Keratinocyte (primary cell): ENCODE data around the gene RBBP8. TPM values are rescaled to one million over a fixed set of nuclear protein-coding genes. Genes with fewer than 3 reads are reported as not detected.

ENCODE experiments used
- DNase-seq: peaks from one replicate; pipeline ENCODE4 v3.0.0-alpha.2; 2011; ENCODE audit warnings: low read depth, missing footprints, low spot score
- FAIRE-seq: peaks from 2 replicates; lab custom pipeline; 2011; peaks lifted over from hg19 to GRCh38; lab: Jason Lieb, UNC
- H2AFZ ChIP-seq: 2 replicates; pipeline ENCODE4 v1.6.0; 2012; ENCODE audit warnings: low read length, control low read depth, inconsistent platforms; ENCODE audit not compliant: control insufficient read depth
- H3K27ac ChIP-seq: 2 replicates; pipeline ENCODE4 v1.5.1; 2011; ENCODE audit warnings: low read length; ENCODE audit not compliant: control insufficient read depth, insufficient read depth
- H3K27me3 ChIP-seq: 3 replicates; pipeline ENCODE4 v1.6.0; 2011; ENCODE audit warnings: low read length; ENCODE audit not compliant: control insufficient read depth, insufficient read depth; ENCODE audit errors: extremely low read depth
- H3K36me3 ChIP-seq, 2 experiments: 2 replicates in 1 of 2; 3 replicates in 1 of 2; pipeline ENCODE4 v1.5.1; 2011; ENCODE audit warnings: low read length in 2 of 2, mild to moderate bottlenecking in 1 of 2; ENCODE audit not compliant: control insufficient read depth in 2 of 2, insufficient read depth in 2 of 2; ENCODE audit errors: extremely low read depth in 1 of 2
- H3K4me1 ChIP-seq: 3 replicates; pipeline ENCODE4 v1.5.1; 2011; ENCODE audit warnings: low read length; ENCODE audit not compliant: control insufficient read depth, insufficient read depth; ENCODE audit errors: extremely low read depth
- H3K4me2 ChIP-seq: 3 replicates; pipeline ENCODE4 v1.6.0; 2011; ENCODE audit warnings: low read depth, low read length; ENCODE audit not compliant: control insufficient read depth, insufficient read depth; ENCODE audit errors: extremely low read depth
- H3K4me3 ChIP-seq, 3 experiments: fragments of 200-600 bp in 1 of 3; sonication (generic) in 1 of 3; 2 replicates in 2 of 3; 3 replicates in 1 of 3; pipeline ENCODE4 v1.5.1; 2011 to 2016; ENCODE audit warnings: low read length in 3 of 3, mild to moderate bottlenecking in 3 of 3, control low read depth in 2 of 3, inconsistent platforms in 1 of 3, low read depth in 1 of 3, mixed read lengths in 1 of 3, mixed run types in 1 of 3, moderate library complexity in 1 of 3; ENCODE audit not compliant: control insufficient read depth in 2 of 3, insufficient read depth in 2 of 3; ENCODE audit errors: extremely low read depth in 1 of 3
- H3K79me2 ChIP-seq: 2 replicates; pipeline ENCODE4 v1.6.0; 2012; ENCODE audit warnings: low read length; ENCODE audit not compliant: control insufficient read depth, insufficient read depth
- H3K9ac ChIP-seq: 3 replicates; pipeline ENCODE4 v1.6.0; 2011; ENCODE audit warnings: low read length; ENCODE audit not compliant: control insufficient read depth, insufficient read depth; ENCODE audit errors: extremely low read depth
- H3K9me1 ChIP-seq: 3 replicates; pipeline ENCODE4 v1.6.0; 2011; ENCODE audit warnings: low read length; ENCODE audit not compliant: control insufficient read depth, insufficient read depth; ENCODE audit errors: extremely low read depth
- H3K9me3 ChIP-seq: 2 replicates; pipeline ENCODE4 v1.5.1; 2012; ENCODE audit warnings: low read depth, low read length; ENCODE audit not compliant: control insufficient read depth
- H4K20me1 ChIP-seq: 3 replicates; pipeline ENCODE4 v1.6.0; 2011; ENCODE audit warnings: low read length; ENCODE audit not compliant: control insufficient read depth, insufficient read depth; ENCODE audit errors: extremely low read depth
- CTCF ChIP-seq, 3 experiments: IDR thresholded peaks in 1 of 3; conservative IDR thresholded peaks in 1 of 3; optimal IDR thresholded peaks in 1 of 3; 2 replicates in 2 of 3; 3 replicates in 1 of 3; pipeline versions ENCODE3 to v1.5.1; 2011; ENCODE audit warnings: low read length in 3 of 3, mild to moderate bottlenecking in 3 of 3, moderate library complexity in 2 of 3, control low read depth in 1 of 3, inconsistent platforms in 1 of 3; ENCODE audit not compliant: insufficient read depth in 2 of 3; ENCODE audit errors: extremely low read depth in 1 of 3
- EZH2 ChIP-seq: IDR thresholded peaks from one replicate; pipeline ENCODE4 v1.6.1; 2012; ENCODE audit warnings: inconsistent platforms, mild to moderate bottlenecking, low read length, moderate library complexity
- dilution Hi-C: fragments of 300-500 bp; cut with MboI; formaldehyde crosslinking; loops from one replicate; pipeline ENCODE4 v1.7.0; 2020; ENCODE audit warnings: low sequenced_read_pairs; ENCODE audit not compliant: extremely low pct_ligation_motif_present
- polyA plus RNA-seq, 5 experiments: library from polyadenylated mRNA; depleted of rRNA in 3 of 5; stranded (reverse) in 3 of 5; stranded (forward) in 1 of 5; unstranded in 1 of 5; fragments of >200 nt; gene quantifications; 1 replicate in 1 of 5; 2 replicates in 3 of 5; 3 replicates in 1 of 5; pipeline versions ENCODE4 v1.2.1 to v1.2.3, GENCODE V29; 2011 to 2012; ENCODE audit warnings: missing spikeins in 2 of 5, low read depth in 1 of 5, low replicate concordance in 1 of 5

The RBBP8 gene
- polyA plus RNA-seq, 1 donor (not counting 4 experiments of a cell fraction or from before 2014, with no cell fraction given): 169 TPM

GRCh38 chr18:22914633-22915032, 18.5 kb upstream of the RBBP8 start:
- FAIRE-seq (peak; percentile 61), DNase-seq (no peak)
- Histone ChIP-seq H3K4me3 (peak overlapping the region; percentile 43 to 90 (median 86)), H3K9me3 (no peaks in the 10 kb centered on the region), H3K4me2 (peak overlapping the region; percentile 92), H3K9me1 (no peaks in the 10 kb centered on the region), H3K4me1 (peaks cover 31% of the 10 kb centered on the region), H2AFZ (no peak overlapping the region), H3K27ac (peak overlapping the region; percentile 85), H4K20me1 (no peaks in the 10 kb centered on the region), H3K27me3 (no peaks in the 10 kb centered on the region), H3K36me3 (peaks cover 5 to 7% of the 10 kb centered on the region in 2 experiments), H3K79me2 (peaks cover 40% of the 10 kb centered on the region), H3K9ac (peak overlapping the region; percentile 70)
- dilution Hi-C loops: no loop called here
- TF ChIP-seq EZH2: no peak

GRCh38 chr18:22915337-22915736, 17.8 kb upstream of the RBBP8 start:
- Histone ChIP-seq H3K27ac (peak overlapping the region; percentile 85), H3K9me3 (no peaks in the 10 kb centered on the region), H3K4me1 (peaks cover 34% of the 10 kb centered on the region), H3K9ac (peak overlapping the region; percentile 70), H3K27me3 (no peaks in the 10 kb centered on the region), H3K4me2 (peak overlapping the region; percentile 92), H4K20me1 (no peaks in the 10 kb centered on the region), H3K4me3 (peak overlapping the region; percentile 43 to 90 (median 86)), H3K9me1 (no peaks in the 10 kb centered on the region), H3K36me3 (peaks cover 7 to 8% of the 10 kb centered on the region in 2 experiments), H2AFZ (no peak overlapping the region), H3K79me2 (peaks cover 40% of the 10 kb centered on the region)
- DNase-seq (no peak), FAIRE-seq (no peak)
- dilution Hi-C loops: no loop called here
- TF ChIP-seq EZH2: no peak
- no peak for TF ChIP-seq CTCF (optimal IDR thresholded peaks at IDR 0.05 in 1 of 3, IDR thresholded peaks at IDR 0.05 in 1 of 3, conservative IDR thresholded peaks at IDR 0.05 in 1 of 3; ENCODE audit: extremely low read depth in 1 of 3, insufficient read depth in 2 of 3, low read length in 3 of 3)

GRCh38 chr18:22921772-22922171, 11.4 kb upstream of the RBBP8 start:
- Histone ChIP-seq H2AFZ (no peak overlapping the region), H3K79me2 (peaks cover 28% of the 10 kb centered on the region), H3K4me1 (peaks cover 2% of the 10 kb centered on the region), H3K4me2 (no peak overlapping the region), H3K4me3 (no peak overlapping the region), H3K9me1 (no peaks in the 10 kb centered on the region), H4K20me1 (no peaks in the 10 kb centered on the region), H3K9me3 (no peaks in the 10 kb centered on the region), H3K27me3 (no peaks in the 10 kb centered on the region), H3K27ac (no peak overlapping the region), H3K9ac (no peak overlapping the region), H3K36me3 (peaks cover 12 to 29% of the 10 kb centered on the region in 2 experiments)
- FAIRE-seq (no peak), DNase-seq (no peak)
- TF ChIP-seq EZH2 (no peak), CTCF (optimal IDR thresholded peaks at IDR 0.05 in 1 of 3, IDR thresholded peaks at IDR 0.05 in 1 of 3, conservative IDR thresholded peaks at IDR 0.05 in 1 of 3; ENCODE audit: extremely low read depth in 1 of 3, insufficient read depth in 2 of 3, low read length in 3 of 3) (no peak)
- dilution Hi-C loops: no loop called here
